ENCODE results near the gene DACH1.

- TF ChIP-seq, protein P1, sequence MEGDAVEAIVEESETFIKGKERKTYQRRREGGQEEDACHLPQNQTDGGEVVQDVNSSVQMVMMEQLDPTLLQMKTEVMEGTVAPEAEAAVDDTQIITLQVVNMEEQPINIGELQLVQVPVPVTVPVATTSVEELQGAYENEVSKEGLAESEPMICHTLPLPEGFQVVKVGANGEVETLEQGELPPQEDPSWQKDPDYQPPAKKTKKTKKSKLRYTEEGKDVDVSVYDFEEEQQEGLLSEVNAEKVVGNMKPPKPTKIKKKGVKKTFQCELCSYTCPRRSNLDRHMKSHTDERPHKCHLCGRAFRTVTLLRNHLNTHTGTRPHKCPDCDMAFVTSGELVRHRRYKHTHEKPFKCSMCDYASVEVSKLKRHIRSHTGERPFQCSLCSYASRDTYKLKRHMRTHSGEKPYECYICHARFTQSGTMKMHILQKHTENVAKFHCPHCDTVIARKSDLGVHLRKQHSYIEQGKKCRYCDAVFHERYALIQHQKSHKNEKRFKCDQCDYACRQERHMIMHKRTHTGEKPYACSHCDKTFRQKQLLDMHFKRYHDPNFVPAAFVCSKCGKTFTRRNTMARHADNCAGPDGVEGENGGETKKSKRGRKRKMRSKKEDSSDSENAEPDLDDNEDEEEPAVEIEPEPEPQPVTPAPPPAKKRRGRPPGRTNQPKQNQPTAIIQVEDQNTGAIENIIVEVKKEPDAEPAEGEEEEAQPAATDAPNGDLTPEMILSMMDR (tag by site-specific recombination; IDR thresholded peaks at IDR 0.05), result no peak
- no peak for TF ChIP-seq PBX3 (CRISPR knock-in tag; IDR thresholded peaks at IDR 0.05)
- TF ChIP-seq PRDM2 (tag by site-specific recombination; IDR thresholded peaks at IDR 0.05; ENCODE audit: borderline replicate concordance), result no peak
- TF ChIP-seq ZEB2 (tag by site-specific recombination; IDR thresholded peaks at IDR 0.05), result no peak
- TF ChIP-seq ZNF544 (tag by site-specific recombination; IDR thresholded peaks at IDR 0.05), result no peak
- TF ChIP-seq ZNF114 (tag by site-specific recombination; IDR thresholded peaks at IDR 0.05), result no peak
- TF ChIP-seq ZNF274 (IDR thresholded peaks at IDR 0.05; ENCODE audit: low read length), result no peak
- no peak for TF ChIP-seq ZNF274 (tag by site-specific recombination; IDR thresholded peaks at IDR 0.05; ENCODE audit: borderline replicate concordance)
- no peak for TF ChIP-seq ZNF10 (tag by site-specific recombination; IDR thresholded peaks at IDR 0.05)
- no peak for TF ChIP-seq ZBTB11 (tag by site-specific recombination; conservative IDR thresholded peaks at IDR 0.05; ENCODE audit: low read depth)
- TF ChIP-seq, protein P2, sequence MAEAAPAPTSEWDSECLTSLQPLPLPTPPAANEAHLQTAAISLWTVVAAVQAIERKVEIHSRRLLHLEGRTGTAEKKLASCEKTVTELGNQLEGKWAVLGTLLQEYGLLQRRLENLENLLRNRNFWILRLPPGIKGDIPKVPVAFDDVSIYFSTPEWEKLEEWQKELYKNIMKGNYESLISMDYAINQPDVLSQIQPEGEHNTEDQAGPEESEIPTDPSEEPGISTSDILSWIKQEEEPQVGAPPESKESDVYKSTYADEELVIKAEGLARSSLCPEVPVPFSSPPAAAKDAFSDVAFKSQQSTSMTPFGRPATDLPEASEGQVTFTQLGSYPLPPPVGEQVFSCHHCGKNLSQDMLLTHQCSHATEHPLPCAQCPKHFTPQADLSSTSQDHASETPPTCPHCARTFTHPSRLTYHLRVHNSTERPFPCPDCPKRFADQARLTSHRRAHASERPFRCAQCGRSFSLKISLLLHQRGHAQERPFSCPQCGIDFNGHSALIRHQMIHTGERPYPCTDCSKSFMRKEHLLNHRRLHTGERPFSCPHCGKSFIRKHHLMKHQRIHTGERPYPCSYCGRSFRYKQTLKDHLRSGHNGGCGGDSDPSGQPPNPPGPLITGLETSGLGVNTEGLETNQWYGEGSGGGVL (tag by site-specific recombination; IDR thresholded peaks at IDR 0.05), result no peak
Observed at GRCh38 chr13:71536201-71536600, 330.8 kb downstream of the DACH1 start.
